ENCODE data around the gene CDK6.

DNA sequence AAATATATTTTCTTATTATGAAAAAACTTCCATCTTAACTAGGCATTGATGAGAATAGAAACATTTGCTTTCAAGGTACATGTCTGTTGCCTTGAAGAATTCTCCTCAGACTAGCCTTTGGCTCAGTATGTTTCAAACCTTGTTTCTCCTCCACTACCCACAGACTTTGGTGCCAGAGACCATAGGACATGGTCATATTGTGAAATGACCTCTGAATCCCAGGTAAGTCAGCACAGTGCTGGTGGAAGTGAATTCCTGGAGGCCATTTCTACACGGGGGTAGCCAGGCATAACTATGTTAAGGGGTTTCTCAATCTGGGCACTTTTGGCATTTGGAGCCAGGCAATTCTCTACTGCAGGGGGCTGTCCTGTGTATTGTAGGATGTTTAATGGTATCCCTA lies 133.8 kb downstream of the CDK6 start:
- TF ChIP-seq, protein P1, sequence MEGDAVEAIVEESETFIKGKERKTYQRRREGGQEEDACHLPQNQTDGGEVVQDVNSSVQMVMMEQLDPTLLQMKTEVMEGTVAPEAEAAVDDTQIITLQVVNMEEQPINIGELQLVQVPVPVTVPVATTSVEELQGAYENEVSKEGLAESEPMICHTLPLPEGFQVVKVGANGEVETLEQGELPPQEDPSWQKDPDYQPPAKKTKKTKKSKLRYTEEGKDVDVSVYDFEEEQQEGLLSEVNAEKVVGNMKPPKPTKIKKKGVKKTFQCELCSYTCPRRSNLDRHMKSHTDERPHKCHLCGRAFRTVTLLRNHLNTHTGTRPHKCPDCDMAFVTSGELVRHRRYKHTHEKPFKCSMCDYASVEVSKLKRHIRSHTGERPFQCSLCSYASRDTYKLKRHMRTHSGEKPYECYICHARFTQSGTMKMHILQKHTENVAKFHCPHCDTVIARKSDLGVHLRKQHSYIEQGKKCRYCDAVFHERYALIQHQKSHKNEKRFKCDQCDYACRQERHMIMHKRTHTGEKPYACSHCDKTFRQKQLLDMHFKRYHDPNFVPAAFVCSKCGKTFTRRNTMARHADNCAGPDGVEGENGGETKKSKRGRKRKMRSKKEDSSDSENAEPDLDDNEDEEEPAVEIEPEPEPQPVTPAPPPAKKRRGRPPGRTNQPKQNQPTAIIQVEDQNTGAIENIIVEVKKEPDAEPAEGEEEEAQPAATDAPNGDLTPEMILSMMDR (IDR thresholded peaks at IDR 0.05): no peak
- no peak for TF ChIP-seq POLR2A (IDR thresholded peaks at IDR 0.05)

Measured in right lobe of liver (tissue), 4 donors.